SW480 (cell line): Measurements from ENCODE around the gene GPATCH11.

ENCODE experiments used
- DNase-seq: peaks from one replicate; pipeline ENCODE4 v3.0.0-alpha.2; 2016; ENCODE audit warnings: low spot score

Gene GPATCH11

DNA sequence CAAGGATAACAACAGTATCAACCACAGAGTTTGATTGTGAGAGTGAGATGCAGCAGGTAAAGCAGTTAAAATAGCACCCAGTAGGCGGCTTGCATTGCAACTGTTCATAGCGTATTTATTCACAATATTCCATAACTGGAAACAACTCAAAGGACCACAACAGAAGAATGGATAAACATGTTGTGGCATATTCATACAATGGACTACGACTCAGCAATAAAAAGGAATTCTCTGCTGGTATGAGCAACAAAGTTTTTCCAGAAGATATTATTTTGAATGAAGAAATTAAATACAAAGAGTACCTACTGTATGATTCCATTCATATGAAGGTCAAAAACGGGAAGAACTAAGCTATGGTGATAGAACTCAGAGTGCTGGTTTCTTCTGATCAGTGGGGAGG, 25.2 kb downstream of the GPATCH11 start:
- DNase-seq = no peak

DNA sequence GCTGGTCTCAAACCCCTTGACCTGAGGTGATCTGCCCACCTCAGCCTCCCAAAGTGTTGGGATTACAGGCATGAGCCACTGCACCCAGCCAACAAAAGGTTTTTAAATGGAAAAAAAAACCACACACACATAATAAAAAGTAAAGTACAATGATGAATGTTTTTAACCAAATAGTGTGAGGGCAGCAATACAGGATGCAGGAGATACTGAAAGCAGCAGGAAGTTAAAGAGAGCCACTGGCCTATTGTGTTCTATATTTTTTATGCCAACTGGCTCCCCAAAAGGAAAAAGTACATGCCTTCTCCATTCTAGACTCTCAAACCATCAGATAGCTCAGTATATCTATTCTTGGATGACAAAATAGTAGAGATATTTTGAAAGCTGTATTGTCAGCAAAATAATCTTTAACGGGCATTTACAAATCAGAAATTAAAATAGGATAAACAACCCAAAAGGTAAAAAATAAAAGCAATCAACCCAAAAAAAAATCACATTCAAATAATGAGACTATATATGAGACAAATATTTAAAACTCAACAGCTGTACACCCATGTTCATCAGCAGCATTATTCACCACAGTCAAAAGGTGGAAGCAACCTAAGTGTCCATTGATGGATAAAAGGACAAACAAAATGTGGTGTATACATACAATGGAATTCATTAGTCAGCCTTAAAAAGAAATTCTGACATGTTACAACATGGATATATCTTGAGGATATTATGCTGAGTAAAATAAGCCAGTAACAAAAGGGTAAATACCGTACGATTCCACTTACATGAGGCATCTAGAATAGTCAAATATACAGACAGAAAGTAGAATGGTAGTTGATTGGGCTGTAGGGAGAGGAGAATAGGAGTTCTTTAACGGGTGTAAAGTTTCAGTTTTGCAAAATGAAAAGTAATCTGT, 26.2 kb downstream of the GPATCH11 start:
- no peak for DNase-seq

DNA sequence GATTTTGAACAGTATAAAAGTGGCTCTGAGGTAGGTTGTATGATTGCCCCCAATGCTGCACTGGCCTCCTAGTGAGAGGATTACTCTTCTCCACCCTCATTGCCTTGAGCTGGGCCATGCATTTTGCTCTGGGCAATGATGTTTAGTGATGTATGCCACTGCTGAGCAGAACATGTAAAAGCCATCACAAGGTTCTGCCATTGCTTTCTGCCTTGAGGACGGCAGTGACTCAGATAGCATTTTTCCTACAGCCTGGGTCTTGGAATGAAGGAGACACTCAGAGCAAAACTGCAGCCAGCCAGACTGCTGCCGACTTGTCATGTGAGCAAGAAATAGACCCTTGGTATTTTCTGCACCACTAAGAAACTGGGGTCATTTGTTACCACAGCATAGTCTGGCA, 27.6 kb downstream of the GPATCH11 start:
- DNase-seq = no peak

DNA sequence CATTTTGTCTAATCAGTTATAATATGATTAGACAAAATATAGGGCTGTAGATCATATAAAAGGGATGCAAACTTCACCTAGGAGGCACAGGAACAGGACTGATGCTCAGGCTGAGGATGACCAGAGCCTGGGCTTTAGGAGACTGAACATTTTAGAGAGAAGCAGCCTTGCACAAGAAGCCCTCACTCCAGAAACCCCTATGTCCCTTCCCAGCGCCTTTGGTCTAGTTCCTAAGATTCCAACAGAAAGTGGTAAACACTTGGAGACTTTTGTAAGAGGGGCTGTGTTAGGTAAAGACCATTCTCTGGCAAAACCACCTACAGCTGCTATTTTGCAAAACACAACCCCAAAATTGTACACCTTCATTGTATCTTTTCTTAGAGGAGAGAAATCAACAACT, 33.2 kb downstream of the GPATCH11 start:
- no peak for DNase-seq

DNA sequence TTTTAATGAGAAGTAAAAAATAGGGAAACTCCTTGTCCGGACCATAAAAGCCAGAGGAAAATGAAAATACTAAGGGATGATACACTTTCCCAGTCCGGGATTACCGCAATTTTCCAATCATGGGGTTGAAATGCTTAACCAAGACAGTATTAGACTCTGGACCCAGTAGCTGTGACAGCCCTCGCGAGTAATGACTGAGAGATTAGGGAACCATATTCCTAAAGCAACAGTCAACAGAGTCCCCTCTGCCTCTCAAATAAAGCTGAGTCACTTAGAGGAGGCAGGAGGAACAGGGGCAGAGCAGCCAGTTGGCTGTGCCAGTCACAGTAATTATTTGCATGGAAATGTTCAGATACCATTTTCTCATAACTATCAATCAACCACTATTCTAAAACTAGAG, 34.8 kb downstream of the GPATCH11 start:
- DNase-seq = no peak

DNA sequence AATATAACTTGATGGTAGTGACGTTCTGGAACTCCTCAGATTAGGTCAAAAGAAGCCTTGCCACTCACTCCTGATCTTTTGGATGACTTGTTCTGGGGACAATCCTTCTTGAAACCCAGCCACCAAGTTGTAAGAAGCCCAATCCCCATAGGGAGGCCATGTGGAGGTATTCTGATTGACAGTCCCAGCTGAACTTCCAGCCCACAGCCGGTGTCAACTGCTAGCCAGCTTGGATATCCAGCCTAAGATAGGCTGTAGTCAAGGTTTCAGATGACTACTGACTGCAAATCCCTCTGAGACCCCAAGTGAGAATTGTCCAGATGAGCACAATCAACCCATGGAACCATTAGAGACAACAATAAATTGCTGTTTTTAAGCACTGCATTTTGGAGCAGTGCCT, 41.1 kb downstream of the GPATCH11 start:
- no peak for DNase-seq

DNA sequence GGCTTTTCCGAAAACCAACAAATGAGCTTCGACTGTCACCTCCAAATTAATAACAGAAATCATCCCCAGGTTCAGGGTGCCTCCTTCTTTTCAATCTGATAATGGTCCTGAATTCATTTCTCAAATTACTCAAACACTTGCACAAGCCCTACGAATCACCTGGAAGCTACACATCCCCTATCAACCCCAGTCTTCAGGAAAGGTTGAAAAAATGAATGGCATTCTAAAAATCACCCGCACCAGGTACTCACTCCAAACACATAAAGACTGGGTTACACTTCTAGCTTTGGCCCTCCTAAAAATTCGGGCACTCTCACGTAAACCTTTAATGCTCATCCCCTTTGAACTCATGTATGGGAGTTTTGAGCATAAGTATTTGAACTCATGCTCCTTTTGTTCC, 48.6 kb downstream of the GPATCH11 start:
- DNase-seq = no peak

DNA sequence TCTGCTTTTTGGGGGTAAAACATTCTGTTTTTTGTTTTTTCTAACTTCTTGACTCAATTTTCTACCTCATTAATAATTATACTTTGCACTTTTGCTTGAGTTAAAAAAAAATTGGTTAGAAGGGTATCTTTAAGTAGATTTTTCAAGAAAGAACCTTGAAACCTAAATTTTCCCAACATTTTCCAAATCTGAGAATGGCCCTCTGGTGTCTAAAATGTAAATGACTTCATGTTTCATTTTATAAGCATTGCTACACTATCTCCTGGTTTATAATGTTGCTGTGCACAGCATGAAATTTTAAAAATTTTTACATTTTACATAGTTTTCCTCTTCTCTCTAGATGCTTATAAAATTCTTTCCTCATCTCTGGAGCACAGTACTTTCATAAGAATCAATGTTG, 58.2 kb downstream of the GPATCH11 start:
- no peak for DNase-seq

DNA sequence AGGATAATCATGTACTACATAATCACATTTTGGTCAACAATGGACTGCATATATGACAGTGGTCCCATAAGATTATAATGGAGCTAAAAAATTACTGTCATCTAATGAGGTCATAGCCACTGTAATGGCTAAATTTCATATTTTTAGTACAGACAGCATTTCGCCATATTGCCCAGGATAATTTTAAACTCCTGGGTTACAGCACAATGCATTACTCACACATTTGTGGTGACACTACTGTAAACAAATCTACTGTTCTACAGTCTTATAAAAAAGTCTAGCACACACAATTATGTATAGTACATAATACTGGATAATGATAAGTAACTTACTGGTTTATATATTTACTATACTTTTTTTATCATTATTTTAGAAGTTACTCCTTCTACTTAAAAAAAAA, 59.7 kb downstream of the GPATCH11 start:
- no peak for DNase-seq

DNA sequence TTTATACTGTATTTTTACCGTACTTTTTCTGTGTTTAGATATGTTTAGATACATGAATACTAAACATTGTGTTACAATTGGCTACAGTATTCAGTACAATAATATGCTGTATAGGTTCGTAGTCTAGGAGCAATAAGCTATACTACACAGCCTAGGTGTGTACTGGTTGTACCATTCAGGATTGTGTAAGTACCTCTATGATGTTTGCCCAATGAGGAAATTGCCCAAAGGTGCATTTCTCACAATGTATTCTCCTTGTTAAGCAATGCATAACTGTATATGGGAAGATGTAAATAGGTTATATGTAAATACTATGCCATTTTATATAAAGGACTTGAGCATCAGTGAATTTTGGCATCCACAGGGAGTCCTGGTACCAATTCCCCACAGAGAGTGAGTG, 61.7 kb downstream of the GPATCH11 start:
- no peak for DNase-seq

DNA sequence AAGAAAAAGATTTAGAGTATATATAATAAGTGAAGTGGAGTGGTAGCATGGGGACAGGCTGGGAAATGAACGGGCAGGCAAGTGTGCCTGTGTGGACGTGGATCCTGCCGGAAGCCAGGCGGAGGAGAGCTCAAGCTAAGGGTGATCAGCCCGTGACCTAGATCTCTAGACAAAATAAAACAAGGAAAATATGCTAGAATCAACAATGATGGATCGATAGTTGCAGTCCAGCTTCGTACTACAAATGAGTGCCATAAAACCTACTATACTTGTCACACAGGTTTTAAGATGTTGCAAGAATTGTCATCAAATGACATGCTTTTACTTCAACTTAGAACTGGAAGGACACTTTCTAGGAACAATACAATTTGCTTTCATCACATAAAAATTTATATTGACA, 64.0 kb downstream of the GPATCH11 start:
- DNase-seq = no peak
